A673 (cell line): ENCODE measurements around the gene KCNS3. TPM values are rescaled to one million over a fixed set of nuclear protein-coding genes. Genes with fewer than 3 reads are reported as not detected.

Experiments
- BruUV-seq: library from RNA; stranded (reverse); fragments of 400-500 nt; replicated peaks from 2 replicates; lab custom pipeline; 2021; lab: Mats Ljungman, UMichigan
- CTCF ChIA-PET: fragments of 300-600 bp; sonication (Branson Sonifier 250); formaldehyde crosslinking; loops from one replicate; lab custom pipeline; 2022; ENCODE audit warnings: antibody characterized with exemption; lab: Charles Lee
- POLR2A ChIA-PET: fragments of 300-600 bp; sonication (Branson Sonifier 250); formaldehyde crosslinking; loops from one replicate; lab custom pipeline; 2022; ENCODE audit warnings: antibody characterized with exemption; ENCODE audit not compliant: low non-redundant PET; lab: Charles Lee
- DNase-seq: peaks from one replicate; pipeline ENCODE4 v3.0.0-alpha.2; 2015; ENCODE audit warnings: low spot score
- H3K27ac ChIP-seq: fragments of 200-600 bp; sonication (generic); 2 replicates; pipeline ENCODE4 v1.5.1; 2016; ENCODE audit warnings: mixed run types, low read depth, mild to moderate bottlenecking, mixed read lengths, antibody characterized with exemption, low read length; ENCODE audit not compliant: poor library complexity, severe bottlenecking
- H3K27me3 ChIP-seq: fragments of 200-600 bp; sonication (generic); replicated peaks from 2 replicates; pipeline ENCODE4 v1.6.1; 2017; ENCODE audit warnings: mixed run types, low read depth, mild to moderate bottlenecking, mixed read lengths, antibody characterized with exemption, low read length; ENCODE audit not compliant: insufficient read depth, poor library complexity
- H3K36me3 ChIP-seq: fragments of 200-600 bp; sonication (generic); 2 replicates; pipeline ENCODE4 v1.6.1; 2016; ENCODE audit warnings: mixed run types, mild to moderate bottlenecking, mixed read lengths, antibody characterized with exemption, low read length; ENCODE audit not compliant: insufficient read depth, poor library complexity, severe bottlenecking
- H3K4me1 ChIP-seq: fragments of 200-600 bp; sonication (generic); 2 replicates; pipeline ENCODE4 v1.6.1; 2017; ENCODE audit warnings: mixed run types, mild to moderate bottlenecking, mixed read lengths, antibody characterized with exemption, low read length; ENCODE audit not compliant: insufficient read depth, poor library complexity, severe bottlenecking
- H3K4me3 ChIP-seq: fragments of 200-600 bp; sonication (generic); 2 replicates; pipeline ENCODE4 v1.5.1; 2016; ENCODE audit warnings: low read depth, mixed run types, mild to moderate bottlenecking, mixed read lengths, low read length; ENCODE audit not compliant: poor library complexity, severe bottlenecking
- H3K9me3 ChIP-seq: fragments of 200-600 bp; sonication (generic); 2 replicates; pipeline ENCODE4 v1.6.1; 2016; ENCODE audit warnings: mixed run types, low read depth, mild to moderate bottlenecking, mixed read lengths, antibody characterized with exemption, low read length; ENCODE audit not compliant: poor library complexity, severe bottlenecking
- EZH2 ChIP-seq: fragments of 200-600 bp; sonication (generic); IDR thresholded peaks from 2 replicates; pipeline ENCODE4 v1.6.1; 2017; ENCODE audit warnings: borderline replicate concordance, low read depth, mild to moderate bottlenecking, mixed read lengths, antibody characterized with exemption, low read length; ENCODE audit not compliant: poor library complexity, severe bottlenecking
- intact Hi-C: fragments of 100-400 bp; cut with micrococcal nuclease; formaldehyde crosslinking; loops from one replicate; pipeline ENCODE4 v1.10.0; 2022; ENCODE audit not compliant: unreplicated experiment
- total RNA-seq: library from RNA; stranded (reverse); gene quantifications from 2 replicates; pipeline ENCODE4 v1.2.3, GENCODE V29; 2021
- TF ChIP-seq, protein P1 (sequence below): fragments of 300-800, 200-600 bp; sonication (generic); conservative IDR thresholded peaks from 2 replicates; pipeline ENCODE4 v1.5.1; 2017; ENCODE audit warnings: low read depth, mild to moderate bottlenecking, antibody characterized with exemption, low read length, moderate library complexity, mixed read lengths

KCNS3 gene
- total RNA-seq, 1 experiment from 2014 or later, result 12.7 TPM

DNA sequence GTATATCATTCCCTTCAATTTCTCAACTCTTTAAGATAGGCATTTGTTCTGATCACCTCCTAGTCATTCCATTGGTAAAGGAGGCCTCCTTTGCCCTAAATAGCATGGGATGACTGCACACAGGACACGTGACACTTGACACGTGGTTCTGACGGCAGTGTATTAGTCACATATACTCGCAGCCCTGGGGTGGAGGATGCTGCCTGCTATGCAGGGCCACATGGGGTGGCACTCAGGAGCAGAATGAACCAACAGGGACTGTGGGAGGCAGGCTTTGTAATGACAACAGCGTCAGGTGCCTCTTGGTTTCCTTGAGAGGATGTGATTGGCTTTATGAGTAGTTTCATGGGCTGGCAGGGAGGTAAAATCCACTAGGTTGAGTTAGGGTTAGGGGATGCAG, 9.3 kb upstream of the KCNS3 start:
- DNase-seq, result no peak
- Histone ChIP-seq H3K4me1 (no peaks in the 10 kb centered on the region), H3K27ac (no peak overlapping the region), H3K9me3 (no peaks in the 10 kb centered on the region), H3K36me3 (no peaks in the 10 kb centered on the region), H3K27me3 (no peaks in the 10 kb centered on the region), H3K4me3 (no peak overlapping the region)
- BruUV-seq, result no TSS peak
- intact Hi-C loops, result no loop called here
- ChIA-PET POLR2A (no interaction called here), CTCF (no interaction called here)
- TF ChIP-seq EZH2, result no peak
- TF ChIP-seq, protein P1, sequence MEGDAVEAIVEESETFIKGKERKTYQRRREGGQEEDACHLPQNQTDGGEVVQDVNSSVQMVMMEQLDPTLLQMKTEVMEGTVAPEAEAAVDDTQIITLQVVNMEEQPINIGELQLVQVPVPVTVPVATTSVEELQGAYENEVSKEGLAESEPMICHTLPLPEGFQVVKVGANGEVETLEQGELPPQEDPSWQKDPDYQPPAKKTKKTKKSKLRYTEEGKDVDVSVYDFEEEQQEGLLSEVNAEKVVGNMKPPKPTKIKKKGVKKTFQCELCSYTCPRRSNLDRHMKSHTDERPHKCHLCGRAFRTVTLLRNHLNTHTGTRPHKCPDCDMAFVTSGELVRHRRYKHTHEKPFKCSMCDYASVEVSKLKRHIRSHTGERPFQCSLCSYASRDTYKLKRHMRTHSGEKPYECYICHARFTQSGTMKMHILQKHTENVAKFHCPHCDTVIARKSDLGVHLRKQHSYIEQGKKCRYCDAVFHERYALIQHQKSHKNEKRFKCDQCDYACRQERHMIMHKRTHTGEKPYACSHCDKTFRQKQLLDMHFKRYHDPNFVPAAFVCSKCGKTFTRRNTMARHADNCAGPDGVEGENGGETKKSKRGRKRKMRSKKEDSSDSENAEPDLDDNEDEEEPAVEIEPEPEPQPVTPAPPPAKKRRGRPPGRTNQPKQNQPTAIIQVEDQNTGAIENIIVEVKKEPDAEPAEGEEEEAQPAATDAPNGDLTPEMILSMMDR, result no peak

DNA sequence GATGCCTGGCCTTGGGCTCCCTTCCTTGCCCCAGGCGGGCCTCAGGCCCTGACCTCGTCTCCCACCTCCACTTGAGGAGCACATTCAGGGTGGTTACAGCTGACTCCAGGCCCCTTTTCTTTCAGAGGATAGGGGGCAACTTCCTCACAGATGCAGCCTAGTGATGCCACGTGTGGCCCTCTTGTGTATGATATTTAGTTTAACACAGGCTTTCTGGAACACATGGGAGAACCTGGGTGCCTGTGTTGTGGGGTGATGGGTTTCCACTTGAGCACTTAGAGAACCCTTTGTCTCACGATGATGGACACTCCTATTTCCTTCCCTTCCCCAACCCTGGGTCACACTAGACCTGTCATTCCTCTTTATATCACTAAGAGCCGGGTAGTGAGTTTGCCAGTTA, 6.8 kb upstream of the KCNS3 start:
- ChIA-PET POLR2A (no interaction called here), CTCF (no interaction called here)
- no peak overlapping the region for H3K27ac ChIP-seq
- H3K4me3 ChIP-seq, result no peak overlapping the region
- H3K36me3 ChIP-seq, result no peaks in the 10 kb centered on the region
- H3K9me3 ChIP-seq, result no peaks in the 10 kb centered on the region
- H3K4me1 ChIP-seq, result no peaks in the 10 kb centered on the region
- no peak for DNase-seq
- no peak for TF ChIP-seq EZH2
- TF ChIP-seq, protein P1, result no peak
- H3K27me3 ChIP-seq, result no peaks in the 10 kb centered on the region
- intact Hi-C loops, result no loop called here
- no TSS peak for BruUV-seq

DNA sequence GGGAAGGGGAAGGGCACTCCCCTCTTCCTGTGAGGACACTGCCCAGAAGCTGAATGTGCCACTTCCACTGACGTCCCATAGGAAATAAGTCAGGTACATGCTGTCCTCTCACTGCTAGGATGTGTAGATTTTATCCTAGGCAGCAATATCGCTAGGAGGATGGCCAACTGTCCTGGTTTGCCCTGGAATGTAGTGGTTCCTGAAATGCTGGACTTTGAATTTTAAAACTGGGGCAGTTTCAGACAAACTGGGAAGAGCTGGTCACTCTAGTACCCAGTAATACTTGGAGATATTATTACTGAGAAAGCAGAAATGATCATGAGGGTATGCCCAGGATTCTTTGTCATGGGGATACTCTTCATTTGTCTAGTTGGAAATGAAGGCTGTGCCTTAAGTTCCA, 5.4 kb upstream of the KCNS3 start:
- H3K4me3 ChIP-seq, result no peak overlapping the region
- intact Hi-C loops, result no loop called here
- POLR2A ChIA-PET, result no interaction called here
- CTCF ChIA-PET, result no interaction called here
- no peaks in the 10 kb centered on the region for H3K4me1 ChIP-seq
- TF ChIP-seq EZH2, result no peak
- TF ChIP-seq, protein P1, result no peak
- DNase-seq, result no peak
- no peaks in the 10 kb centered on the region for H3K9me3 ChIP-seq
- no TSS peak for BruUV-seq
- no peaks in the 10 kb centered on the region for H3K27me3 ChIP-seq
- H3K27ac ChIP-seq, result no peak overlapping the region
- no peaks in the 10 kb centered on the region for H3K36me3 ChIP-seq
